PC-3 (cell line): ENCODE measurements around the gene STX3. TPM values are rescaled to one million over a fixed set of nuclear protein-coding genes. Genes with fewer than 3 reads are reported as not detected.

Source experiments
- ATAC-seq: fragments of 200-7000 bp; cut with Tn5 transposase; 2 replicates; pipeline ENCODE4 v1.9.1; 2020; ENCODE audit warnings: mild to moderate bottlenecking, moderate library complexity
- BruUV-seq: library from RNA; stranded (reverse); fragments of 400-500 nt; replicated peaks from 2 replicates; lab custom pipeline; 2021; lab: Mats Ljungman, UMichigan
- CTCF ChIA-PET: fragments of 300-600 bp; sonication (Branson Sonifier 250); formaldehyde crosslinking; loops from one replicate; lab custom pipeline; 2022; ENCODE audit warnings: antibody characterized with exemption; lab: Charles Lee
- POLR2A ChIA-PET: fragments of 300-600 bp; sonication (Branson Sonifier 250); formaldehyde crosslinking; loops from one replicate; lab custom pipeline; 2022; ENCODE audit warnings: antibody characterized with exemption; ENCODE audit not compliant: unreplicated experiment; lab: Charles Lee
- DNase-seq: peaks from one replicate; pipeline ENCODE4 v3.0.0-alpha.2; 2015
- H2AFZ ChIP-seq: fragments of 300-600 bp; sonication (generic); 2 replicates; pipeline ENCODE4 v1.6.0; 2016; ENCODE audit warnings: antibody characterized with exemption, low read length
- H3F3A ChIP-seq: fragments of 300-600 bp; sonication (generic); one replicate; pipeline ENCODE4 v1.6.0; 2017; ENCODE audit warnings: antibody characterized with exemption, low read length, control low read depth, mild to moderate bottlenecking; ENCODE audit not compliant: unreplicated experiment
- H3K27ac ChIP-seq: fragments of 300-600 bp; sonication (generic); 2 replicates; pipeline ENCODE4 v1.5.1; 2016; ENCODE audit warnings: mild to moderate bottlenecking, low read length
- H3K27me3 ChIP-seq: fragments of 300-600 bp; sonication (generic); 2 replicates; pipeline ENCODE4 v1.6.1; 2016; ENCODE audit warnings: low read length, mixed read lengths
- H3K36me3 ChIP-seq: fragments of 300-600 bp; sonication (generic); 2 replicates; pipeline ENCODE4 v1.6.1; 2016; ENCODE audit warnings: low read depth, mixed run types, low read length, mixed read lengths
- H3K4me1 ChIP-seq: fragments of 300-600 bp; sonication (generic); 2 replicates; pipeline ENCODE4 v1.5.1; 2016; ENCODE audit warnings: low read length; ENCODE audit not compliant: insufficient read depth
- H3K4me2 ChIP-seq: fragments of 300-600 bp; sonication (generic); 2 replicates; pipeline ENCODE4 v1.6.0; 2016; ENCODE audit warnings: low read length
- H3K4me3 ChIP-seq: fragments of 300-600 bp; sonication (generic); 2 replicates; pipeline ENCODE4 v1.5.1; 2016; ENCODE audit warnings: mild to moderate bottlenecking, low read length, mixed read lengths
- H3K79me2 ChIP-seq: fragments of 300-600 bp; sonication (generic); 2 replicates; pipeline ENCODE4 v1.6.1; 2017; ENCODE audit warnings: low read length, mixed read lengths
- H3K9ac ChIP-seq: fragments of 300-600 bp; sonication (generic); 2 replicates; pipeline ENCODE4 v1.6.0; 2016; ENCODE audit warnings: mild to moderate bottlenecking, low read length
- H3K9me2 ChIP-seq: fragments of 300-600 bp; sonication (generic); replicated peaks from 2 replicates; pipeline ENCODE4 v1.6.1; 2016; ENCODE audit warnings: mixed run types, low read length, mixed read lengths
- H3K9me3 ChIP-seq: fragments of 300-600 bp; sonication (generic); 2 replicates; pipeline ENCODE4 v1.6.1; 2016; ENCODE audit warnings: low read length, mixed read lengths
- H4K20me1 ChIP-seq: fragments of 300-600 bp; sonication (generic); 2 replicates; pipeline ENCODE4 v1.6.1; 2016; ENCODE audit warnings: low read length, mixed read lengths
- CTCF ChIP-seq: fragments of 300-600 bp; sonication (generic); conservative IDR thresholded peaks from 2 replicates; pipeline ENCODE4 v1.5.1; 2017; ENCODE audit warnings: antibody characterized with exemption, low read depth, mild to moderate bottlenecking, low read length
- EZH2 ChIP-seq: fragments of 300-600 bp; sonication (generic); IDR thresholded peaks from one replicate; pipeline ENCODE4 v1.6.1; 2017; ENCODE audit warnings: antibody characterized with exemption, mild to moderate bottlenecking, low read length; ENCODE audit not compliant: unreplicated experiment
- EZH2phosphoT487 ChIP-seq: fragments of 300-600 bp; sonication (generic); IDR thresholded peaks from 2 replicates; pipeline ENCODE4 v1.6.1; 2018; ENCODE audit warnings: mild to moderate bottlenecking, antibody characterized with exemption, low read length, borderline replicate concordance
- intact Hi-C: fragments of 100-400 bp; cut with micrococcal nuclease; formaldehyde crosslinking; loops from 2 replicates; pipeline ENCODE4 v1.9.0; 2023
- total RNA-seq: library from RNA; depleted of rRNA; stranded (reverse); fragments of >200 nt; gene quantifications from 2 replicates; pipeline ENCODE4 v1.2.3, GENCODE V29; 2014

The STX3 gene
- total RNA-seq, 1 experiment from 2014 or later = 49.8 TPM

- H3K36me3 ChIP-seq = no peaks in the 10 kb centered on the region
- H3K79me2 ChIP-seq = no peaks in the 10 kb centered on the region
- no peaks in the 10 kb centered on the region for H3K4me1 ChIP-seq
- peaks cover 44% of the 10 kb centered on the region for H3K27me3 ChIP-seq
- H3K4me3 ChIP-seq = no peak overlapping the region
- ChIA-PET POLR2A (no interaction called here), CTCF (no interaction called here)
- no peaks in the 10 kb centered on the region for H3K9me2 ChIP-seq
- ATAC-seq = no peak
- no peak overlapping the region for H3K4me2 ChIP-seq
- no peak overlapping the region for H2AFZ ChIP-seq
- no peaks in the 10 kb centered on the region for H3F3A ChIP-seq
- no peak for TF ChIP-seq EZH2phosphoT487
- no peak for TF ChIP-seq EZH2
- TF ChIP-seq CTCF = no peak
- no peak overlapping the region for H3K9ac ChIP-seq
- no peaks in the 10 kb centered on the region for H3K9me3 ChIP-seq
- no peaks in the 10 kb centered on the region for H4K20me1 ChIP-seq
- H3K27ac ChIP-seq = no peak overlapping the region
- intact Hi-C loops = no loop called here
- BruUV-seq = no TSS peak
- DNase-seq = no peak
Observed at GRCh38 chr11:59724066-59724465, 31.1 kb upstream of the STX3 start.

- Histone ChIP-seq H3K4me1 (no peaks in the 10 kb centered on the region), H3K27me3 (peaks cover 12% of the 10 kb centered on the region), H3K36me3 (no peaks in the 10 kb centered on the region), H3K27ac (no peak overlapping the region), H3K9ac (no peak overlapping the region), H4K20me1 (no peaks in the 10 kb centered on the region), H3K9me3 (no peaks in the 10 kb centered on the region), H3K4me2 (no peak overlapping the region), H3K79me2 (no peaks in the 10 kb centered on the region), H3F3A (no peaks in the 10 kb centered on the region), H3K4me3 (no peak overlapping the region), H3K9me2 (no peaks in the 10 kb centered on the region), H2AFZ (no peak overlapping the region)
- intact Hi-C loops = no loop called here
- DNase-seq = no peak
- BruUV-seq = no TSS peak
- no peak for ATAC-seq
- ChIA-PET CTCF (no interaction called here), POLR2A (no interaction called here)
- TF ChIP-seq EZH2phosphoT487 (no peak), EZH2 (no peak), CTCF (no peak)
Observed at GRCh38 chr11:59727426-59727825, 27.8 kb upstream of the STX3 start.

- Histone ChIP-seq H3K9me3 (no peaks in the 10 kb centered on the region), H3K27me3 (peaks cover 5% of the 10 kb centered on the region; the same call in 1 of the 2 replicates), H3F3A (no peaks in the 10 kb centered on the region), H3K36me3 (no peaks in the 10 kb centered on the region), H4K20me1 (no peaks in the 10 kb centered on the region), H3K4me2 (no peak overlapping the region), H3K9me2 (no peaks in the 10 kb centered on the region), H2AFZ (no peak overlapping the region), H3K4me1 (no peaks in the 10 kb centered on the region), H3K27ac (no peak overlapping the region), H3K4me3 (no peak overlapping the region), H3K9ac (no peak overlapping the region), H3K79me2 (no peaks in the 10 kb centered on the region)
- no peak for DNase-seq
- no peak for TF ChIP-seq CTCF
- ChIA-PET POLR2A (no interaction called here), CTCF (no interaction called here)
- intact Hi-C loops = no loop called here
- BruUV-seq = no TSS peak
- no peak for ATAC-seq
Observed at GRCh38 chr11:59728154-59728553, 27.0 kb upstream of the STX3 start.
